ENCODE data around the gene CA6.
A peak's percentile ranks its signal among the peaks of the same experiment; 100 is the strongest.
"Not testable (repeated sequence)": the region's sequence is repeated elsewhere in the genome, so short reads cannot be mapped to it uniquely, and the experiment has no call there.

The CA6 gene

DNA sequence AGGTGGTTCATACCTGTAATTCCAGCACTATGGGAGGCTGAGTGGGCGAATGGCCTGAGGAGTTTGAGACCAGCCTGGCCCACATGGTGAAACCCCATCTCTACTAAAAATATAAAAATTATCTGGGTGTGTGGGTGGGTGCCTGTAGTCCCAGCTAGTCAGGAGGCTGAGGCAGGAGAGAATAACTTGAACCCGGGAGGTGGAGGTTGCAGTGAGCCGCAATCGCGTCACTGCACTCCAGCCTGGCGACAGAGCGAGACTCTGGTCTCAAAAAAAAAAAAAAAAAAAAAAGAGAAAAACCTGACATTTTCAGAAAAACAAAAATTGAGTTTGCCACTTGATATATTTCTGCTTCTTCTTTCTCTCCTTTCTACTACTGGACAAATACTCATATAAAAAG lies 24.3 kb downstream of the CA6 start:
- DNase-seq (ENCODE audit: low read depth), result no peak

- no peak for DNase-seq (ENCODE audit: low read depth)
These were observed 25.2 kb downstream of the CA6 start for GRCh38 chr1:8970870-8971337.

DNA sequence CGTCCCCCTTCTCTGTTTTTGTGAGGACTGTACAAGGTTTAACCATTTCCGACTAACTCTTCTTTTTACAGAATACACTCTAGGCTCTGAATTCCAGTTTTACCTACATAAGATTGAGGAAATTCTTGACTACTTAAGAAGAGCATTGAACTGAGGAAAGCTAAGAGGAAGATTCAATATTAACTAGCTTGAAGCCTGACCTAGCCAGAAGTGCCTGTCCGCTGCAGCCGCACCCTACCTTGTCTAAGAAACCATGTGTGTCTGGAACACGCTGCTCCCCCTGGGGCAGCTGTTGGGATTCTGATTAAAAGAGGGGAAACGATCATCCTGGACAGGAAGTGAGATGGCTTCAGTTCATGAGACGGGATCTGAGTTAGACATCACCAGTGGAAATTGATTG lies 28.9 kb downstream of the CA6 start:
- DNase-seq (ENCODE audit: low read depth), result no peak

DNA sequence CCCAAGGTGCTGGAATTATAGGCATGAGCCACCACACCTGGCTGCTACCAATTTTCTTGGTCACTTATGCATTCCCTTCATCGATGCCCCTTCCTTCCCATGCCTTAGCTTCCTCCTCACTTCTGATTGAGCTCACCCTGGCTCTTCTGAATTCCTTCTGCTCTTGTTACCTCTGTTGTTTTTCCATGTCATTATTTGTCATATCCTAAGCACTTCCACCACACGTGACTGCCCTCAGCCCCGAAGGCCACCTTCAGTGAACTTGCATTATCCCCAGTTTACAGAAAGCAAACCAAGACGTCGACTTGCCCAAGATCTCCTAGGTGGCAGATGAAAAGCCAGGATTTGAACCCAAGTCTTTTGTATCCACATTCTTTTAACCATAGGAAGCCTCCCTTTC lies 30.7 kb downstream of the CA6 start:
- DNase-seq (ENCODE audit: low read depth), result no peak

- no peak for DNase-seq (ENCODE audit: low read depth)
These were observed 31.3 kb downstream of the CA6 start for GRCh38 chr1:8976896-8977450.

- DNase-seq (ENCODE audit: low read depth), result no peak
These were observed 35.0 kb downstream of the CA6 start for GRCh38 chr1:8980656-8981055.

GRCh38 chr1:8981169-8981568 lies 35.5 kb downstream of the CA6 start:
- DNase-seq (ENCODE audit: low read depth), result no peak

GRCh38 chr1:8984203-8984602 lies 38.5 kb downstream of the CA6 start:
- DNase-seq (ENCODE audit: low read depth), result no peak

- no peak for DNase-seq (ENCODE audit: low read depth)
These were observed 39.3 kb downstream of the CA6 start for GRCh38 chr1:8984990-8985389.

GRCh38 chr1:8985915-8986813 lies 40.5 kb downstream of the CA6 start:
- DNase-seq (ENCODE audit: low read depth), result peak; percentile 97

GRCh38 chr1:8986814-8987190 lies 41.1 kb downstream of the CA6 start:
- DNase-seq (ENCODE audit: low read depth), result no peak

GRCh38 chr1:8987881-8988617 lies 42.4 kb downstream of the CA6 start:
- DNase-seq (ENCODE audit: low read depth), result peak; percentile 18

DNA sequence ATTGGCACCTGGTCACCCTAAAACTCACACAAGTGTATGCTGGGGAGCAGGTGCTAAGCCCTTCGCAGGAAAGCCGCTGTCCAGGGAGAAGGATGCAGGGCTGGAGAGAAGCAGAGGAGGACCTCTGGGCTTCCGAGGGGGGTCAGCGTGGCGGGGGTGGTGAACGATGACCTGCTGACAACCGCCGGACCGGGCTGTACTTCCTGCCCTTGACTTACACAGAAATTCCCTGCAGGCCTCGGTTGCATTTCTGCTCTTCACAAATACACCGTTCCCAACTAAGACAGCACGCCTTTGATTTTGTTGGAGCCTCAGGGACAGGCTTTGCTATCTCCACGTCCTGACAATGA lies 42.9 kb downstream of the CA6 start:
- no peak for DNase-seq (ENCODE audit: low read depth)

DNA sequence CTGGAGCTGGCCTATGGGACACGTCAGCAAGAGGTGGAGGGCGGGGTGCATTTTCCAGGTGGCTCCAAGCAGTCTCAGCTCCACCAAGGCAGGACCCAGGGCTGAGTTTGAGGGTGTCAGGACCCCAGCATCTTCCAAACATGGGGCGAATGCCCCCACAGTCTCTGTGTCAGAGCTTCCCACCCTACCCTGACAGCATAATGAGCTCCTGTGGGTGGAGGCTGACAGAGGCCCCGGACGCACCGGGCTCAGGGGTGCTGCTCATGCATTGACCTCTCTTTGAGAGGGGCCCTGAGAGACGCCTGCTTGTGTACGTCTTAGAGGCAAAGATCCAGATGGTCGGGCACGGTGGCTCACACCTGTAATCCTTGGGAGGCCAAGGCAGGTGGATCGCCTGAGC lies 43.4 kb downstream of the CA6 start:
- no peak for DNase-seq (ENCODE audit: low read depth)

DNA sequence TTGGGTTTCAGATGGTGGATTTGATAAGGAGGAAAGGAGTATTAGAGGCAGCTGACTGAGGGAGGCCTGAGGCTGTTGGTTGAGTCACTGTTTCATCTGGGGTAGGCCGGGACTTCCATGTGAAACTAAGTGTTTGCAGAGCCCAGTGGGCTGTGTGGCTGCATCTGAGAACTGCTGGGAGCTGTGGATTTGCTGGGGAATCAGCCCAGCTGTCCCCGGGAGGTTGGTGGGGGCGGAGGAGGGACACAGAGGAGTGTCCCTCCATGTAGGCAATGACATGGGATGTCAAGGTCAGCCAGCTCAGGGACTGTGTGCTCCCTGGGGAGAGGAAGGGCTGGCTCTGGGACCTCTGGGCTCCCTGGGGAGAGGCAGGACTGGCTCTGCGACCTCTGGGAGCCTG lies 44.2 kb downstream of the CA6 start:
- no peak for DNase-seq (ENCODE audit: low read depth)

GRCh38 chr1:8992936-8993687 lies 47.4 kb downstream of the CA6 start:
- DNase-seq (ENCODE audit: low read depth), result no peak

DNA sequence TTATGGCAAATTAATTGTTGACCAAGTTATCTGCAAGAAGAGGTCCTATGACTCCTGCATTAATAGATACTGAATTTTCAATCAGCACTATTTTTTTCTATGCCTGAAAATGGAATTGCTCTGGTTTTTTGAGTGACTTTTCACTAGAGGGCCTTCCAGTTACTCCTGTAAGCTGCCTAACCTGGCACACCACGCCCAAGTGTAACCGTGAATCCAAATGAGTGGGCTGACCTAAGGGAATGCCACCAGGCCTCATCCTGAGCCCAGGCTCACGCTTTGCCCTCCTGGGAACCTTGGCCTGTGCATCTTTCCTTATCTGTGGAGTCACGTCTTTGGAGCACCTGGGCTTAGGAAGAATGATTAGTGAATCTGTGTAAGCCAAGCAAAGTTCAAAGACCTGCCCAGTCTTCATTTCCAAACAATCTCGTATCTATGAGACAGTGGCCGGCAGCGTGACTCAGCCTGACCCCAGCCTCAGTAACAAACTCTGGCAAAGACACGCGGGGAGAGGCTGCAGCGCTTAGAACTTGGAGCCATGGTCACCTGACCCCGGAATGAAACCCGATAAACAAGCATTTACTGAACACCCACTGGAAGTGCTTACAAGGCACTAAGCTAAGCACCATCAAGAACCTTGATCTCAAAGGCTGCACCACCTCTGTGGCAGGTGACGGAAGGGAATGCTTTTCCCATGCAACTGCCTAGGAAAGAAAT lies 48.5 kb downstream of the CA6 start:
- DNase-seq (ENCODE audit: low read depth), result not testable (repeated sequence)

GRCh38 chr1:9001534-9002214 lies 56.0 kb downstream of the CA6 start:
- not testable (repeated sequence) for DNase-seq (ENCODE audit: low read depth)

- DNase-seq (ENCODE audit: low read depth), result not testable (repeated sequence)
These were observed 56.5 kb downstream of the CA6 start for GRCh38 chr1:9002215-9002560.

- no peak for DNase-seq (ENCODE audit: low read depth)
These were observed 58.5 kb downstream of the CA6 start for GRCh38 chr1:9004031-9004699.
